ENCODE data around the gene EPB41L2. TPM values are rescaled to one million over a fixed set of nuclear protein-coding genes. Genes with fewer than 3 reads are reported as not detected.

EPB41L2 gene
- total RNA-seq, 6 experiments from 2014 or later = 15.3 to 38.5 (median 24.6) TPM

GRCh38 chr6:130935978-130936377 lies 127.1 kb downstream of the EPB41L2 start:
- H3K27ac ChIP-seq = no peak overlapping the region
- no peak for ATAC-seq
- TF ChIP-seq CTCF (IDR thresholded peaks at IDR 0.05) (no peak), POLR2A (IDR thresholded peaks at IDR 0.05) (no peak)
- no peak overlapping the region for H3K4me3 ChIP-seq
- intact Hi-C loops (cut with DNase I) = no loop called here
- H3K27me3 ChIP-seq = no peaks in the 10 kb centered on the region
- DNase-seq = no peak
- no peaks in the 10 kb centered on the region for H3K4me1 ChIP-seq
- H3K36me3 ChIP-seq = no peaks in the 10 kb centered on the region
- no peaks in the 10 kb centered on the region for H3K9me3 ChIP-seq

GRCh38 chr6:130934848-130935585 lies 128.0 kb downstream of the EPB41L2 start:
- no peaks in the 10 kb centered on the region for H3K4me1 ChIP-seq
- DNase-seq (no peak), ATAC-seq (no peak)
- WGBS (ENCODE audit: insufficient coverage, low coverage, low lambda C conversion rate, missing lambda C conversion rate) = 51% methylated on average over 4 of the region's 4 CpGs
- no peaks in the 10 kb centered on the region for H3K36me3 ChIP-seq
- TF ChIP-seq POLR2A (IDR thresholded peaks at IDR 0.05) (no peak), CTCF (IDR thresholded peaks at IDR 0.05) (no peak)
- intact Hi-C loops (cut with DNase I) = no loop called here
- H3K9me3 ChIP-seq = no peaks in the 10 kb centered on the region
- no peaks in the 10 kb centered on the region for H3K27me3 ChIP-seq
- H3K27ac ChIP-seq = no peak overlapping the region
- no peak overlapping the region for H3K4me3 ChIP-seq

- WGBS (ENCODE audit: insufficient coverage, low coverage, low lambda C conversion rate, missing lambda C conversion rate) = 69% methylated on average over 6 of the region's 6 CpGs
- DNase-seq = no peak
These were observed 129.3 kb downstream of the EPB41L2 start for GRCh38 chr6:130933712-130934200.

GRCh38 chr6:130932921-130933320 lies 130.1 kb downstream of the EPB41L2 start:
- no peak overlapping the region for H3K27ac ChIP-seq
- TF ChIP-seq POLR2A (IDR thresholded peaks at IDR 0.05) = no peak
- TF ChIP-seq CTCF (IDR thresholded peaks at IDR 0.05) = no peak
- H3K4me3 ChIP-seq = no peak overlapping the region
- H3K4me1 ChIP-seq = no peaks in the 10 kb centered on the region
- DNase-seq = no peak
- no peaks in the 10 kb centered on the region for H3K36me3 ChIP-seq
- no peaks in the 10 kb centered on the region for H3K27me3 ChIP-seq
- WGBS (ENCODE audit: insufficient coverage, low coverage, low lambda C conversion rate, missing lambda C conversion rate) = 95% methylated on average over 2 of the region's 2 CpGs
- ATAC-seq = no peak
- intact Hi-C loops (cut with DNase I) = no loop called here
- no peaks in the 10 kb centered on the region for H3K9me3 ChIP-seq

More at GRCh38 chr6:130933712-130934200, 129.3 kb downstream of the EPB41L2 start:
- intact Hi-C loops (cut with DNase I) = no loop called here
- H3K4me3 ChIP-seq = no peak overlapping the region
- H3K4me1 ChIP-seq = no peaks in the 10 kb centered on the region
- no peaks in the 10 kb centered on the region for H3K36me3 ChIP-seq
- ATAC-seq = peak in 1 of 4 donors; percentile 31
- no peaks in the 10 kb centered on the region for H3K27me3 ChIP-seq
- TF ChIP-seq CTCF (IDR thresholded peaks at IDR 0.05) = no peak
- no peak for TF ChIP-seq POLR2A (IDR thresholded peaks at IDR 0.05)
- H3K27ac ChIP-seq = no peak overlapping the region
- no peaks in the 10 kb centered on the region for H3K9me3 ChIP-seq
